ENCODE data around the gene TSPOAP1. TPM values are rescaled to one million over a fixed set of nuclear protein-coding genes. Genes with fewer than 3 reads are reported as not detected.
A peak's percentile ranks its signal among the peaks of the same experiment; 100 is the strongest.

Gene TSPOAP1
- total RNA-seq, 2 experiments from 2014 or later: 17.8 to 19.5 TPM

DNA sequence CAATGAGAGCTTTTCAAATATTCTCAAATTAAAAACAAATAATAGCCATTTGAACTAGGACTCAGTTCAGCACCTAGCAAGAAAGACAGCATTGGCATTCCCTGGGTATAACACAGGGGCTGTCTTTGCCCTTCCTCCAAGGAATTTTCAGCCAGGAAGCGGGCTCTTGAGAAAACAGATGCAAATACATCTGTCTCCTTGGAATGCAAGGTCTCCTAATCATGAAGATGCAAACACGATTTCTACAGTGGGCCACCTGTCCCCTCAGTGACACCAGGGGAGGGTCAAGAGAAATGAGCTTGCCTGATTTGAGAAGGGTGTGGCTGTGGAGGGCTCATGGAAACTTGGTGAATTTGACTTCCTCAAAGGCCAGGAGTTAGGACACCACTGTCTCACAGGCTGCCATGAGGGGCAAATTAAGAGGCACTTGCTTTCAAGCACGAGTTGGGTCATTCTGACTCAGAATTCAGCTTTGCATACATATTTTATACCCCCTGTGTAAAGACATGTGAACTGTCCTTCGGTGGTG lies 47.9 kb upstream of the TSPOAP1 start:
- ChIA-PET CTCF (interaction anchor here (1.0 kb wide), 1 partner anchor 60 kb away, joined by 4 read pairs; no protein-coding TSS in a partner anchor), POLR2A (no interaction called here)
- Mint-ChIP-seq H3K36me3 (ENCODE audit: low read depth) (no peaks in the 10 kb centered on the region), H3K4me3 (no peak overlapping the region), H3K27ac (no peak overlapping the region), H3K27me3 (no peaks in the 10 kb centered on the region), H3K4me1 (ENCODE audit: low read depth) (peaks cover 34% of the 10 kb centered on the region), H3K9me3 (no peaks in the 10 kb centered on the region)
- Histone ChIP-seq H3K36me3 (ENCODE audit: insufficient read depth, low read length) (no peaks in the 10 kb centered on the region), H3K9me3 (ENCODE audit: control insufficient read depth in 1 of 2, insufficient read depth in 1 of 2, low read length in 2 of 2) (no peaks in the 10 kb centered on the region), H3K27ac (ENCODE audit: low read depth in 1 of 2, low read length in 2 of 2) (no peak overlapping the region), H3K27me3 (ENCODE audit: control insufficient read depth in 1 of 2, insufficient read depth in 2 of 2, low read length in 2 of 2) (no peaks in the 10 kb centered on the region), H3K4me1 (ENCODE audit: insufficient read depth, low read length) (peaks cover 23% of the 10 kb centered on the region), H3K4me3 (ENCODE audit: low read length) (no peak overlapping the region)
- no peak for DNase-seq
- ATAC-seq (ENCODE audit: poor library complexity): no peak
- intact Hi-C loops (cut with DNase I, micrococcal nuclease): no loop called here
- TF ChIP-seq, protein P1, sequence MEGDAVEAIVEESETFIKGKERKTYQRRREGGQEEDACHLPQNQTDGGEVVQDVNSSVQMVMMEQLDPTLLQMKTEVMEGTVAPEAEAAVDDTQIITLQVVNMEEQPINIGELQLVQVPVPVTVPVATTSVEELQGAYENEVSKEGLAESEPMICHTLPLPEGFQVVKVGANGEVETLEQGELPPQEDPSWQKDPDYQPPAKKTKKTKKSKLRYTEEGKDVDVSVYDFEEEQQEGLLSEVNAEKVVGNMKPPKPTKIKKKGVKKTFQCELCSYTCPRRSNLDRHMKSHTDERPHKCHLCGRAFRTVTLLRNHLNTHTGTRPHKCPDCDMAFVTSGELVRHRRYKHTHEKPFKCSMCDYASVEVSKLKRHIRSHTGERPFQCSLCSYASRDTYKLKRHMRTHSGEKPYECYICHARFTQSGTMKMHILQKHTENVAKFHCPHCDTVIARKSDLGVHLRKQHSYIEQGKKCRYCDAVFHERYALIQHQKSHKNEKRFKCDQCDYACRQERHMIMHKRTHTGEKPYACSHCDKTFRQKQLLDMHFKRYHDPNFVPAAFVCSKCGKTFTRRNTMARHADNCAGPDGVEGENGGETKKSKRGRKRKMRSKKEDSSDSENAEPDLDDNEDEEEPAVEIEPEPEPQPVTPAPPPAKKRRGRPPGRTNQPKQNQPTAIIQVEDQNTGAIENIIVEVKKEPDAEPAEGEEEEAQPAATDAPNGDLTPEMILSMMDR (IDR thresholded peaks at IDR 0.05): no peak

DNA sequence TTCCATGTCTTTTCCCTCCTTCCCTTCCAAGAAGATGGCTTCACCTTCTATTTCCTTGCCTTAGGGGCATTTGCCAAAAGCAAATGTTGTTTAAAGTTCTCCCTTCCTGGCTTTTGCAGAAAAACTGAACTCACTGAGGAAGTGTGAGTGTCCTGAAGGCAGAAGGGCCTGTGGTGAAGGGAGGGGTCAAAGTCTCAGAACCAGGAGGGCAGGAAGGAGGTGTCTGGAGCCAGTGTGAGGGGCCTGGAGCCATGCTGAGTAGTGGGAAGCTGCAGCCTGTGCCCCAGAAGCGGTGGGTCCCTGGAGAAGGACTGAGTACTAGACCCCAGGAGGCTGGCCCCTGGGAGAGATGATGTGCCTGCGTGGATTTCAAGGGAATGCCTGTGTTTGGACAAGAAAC lies 47.2 kb upstream of the TSPOAP1 start:
- POLR2A ChIA-PET: no interaction called here
- no peak overlapping the region for H3K27ac ChIP-seq (ENCODE audit: low read depth in 1 of 2, low read length in 2 of 2)

GRCh38 chr17:58375256-58375655 lies 46.7 kb upstream of the TSPOAP1 start:
- H3K27me3 Mint-ChIP-seq: no peaks in the 10 kb centered on the region
- DNase-seq: peak in 1 of 14 experiments; percentile 19
- Histone ChIP-seq H3K27me3 (ENCODE audit: control insufficient read depth in 1 of 2, insufficient read depth in 2 of 2, low read length in 2 of 2) (no peaks in the 10 kb centered on the region), H3K9me3 (ENCODE audit: control insufficient read depth in 1 of 2, insufficient read depth in 1 of 2, low read length in 2 of 2) (no peaks in the 10 kb centered on the region), H3K36me3 (ENCODE audit: insufficient read depth, low read length) (no peaks in the 10 kb centered on the region), H3K4me3 (ENCODE audit: low read length) (no peak overlapping the region), H3K4me1 (ENCODE audit: insufficient read depth, low read length) (peaks cover 19% of the 10 kb centered on the region), H3K27ac (ENCODE audit: low read depth in 1 of 2, low read length in 2 of 2) (no peak overlapping the region)
- no peak overlapping the region for H3K4me3 Mint-ChIP-seq
- H3K36me3 Mint-ChIP-seq (ENCODE audit: low read depth): no peaks in the 10 kb centered on the region
- POLR2A ChIA-PET: no interaction called here
- TF ChIP-seq, protein P1 (IDR thresholded peaks at IDR 0.05): no peak
- CTCF ChIA-PET: no interaction called here
- H3K4me1 Mint-ChIP-seq (ENCODE audit: low read depth): peaks cover 28% of the 10 kb centered on the region
- H3K27ac Mint-ChIP-seq: no peak overlapping the region
- intact Hi-C loops (cut with DNase I, micrococcal nuclease): no loop called here
- ATAC-seq (ENCODE audit: poor library complexity): no peak
- H3K9me3 Mint-ChIP-seq: no peaks in the 10 kb centered on the region

More for the DNA sequence above, 47.2 kb upstream of the TSPOAP1 start:
- no peaks in the 10 kb centered on the region for H3K36me3 ChIP-seq (ENCODE audit: insufficient read depth, low read length)
- no peaks in the 10 kb centered on the region for H3K27me3 ChIP-seq (ENCODE audit: control insufficient read depth in 1 of 2, insufficient read depth in 2 of 2, low read length in 2 of 2)
- no peaks in the 10 kb centered on the region for H3K27me3 Mint-ChIP-seq
- no peaks in the 10 kb centered on the region for H3K9me3 Mint-ChIP-seq
- TF ChIP-seq, protein P1 (IDR thresholded peaks at IDR 0.05): no peak
- CTCF ChIA-PET: interaction anchor here (1.0 kb wide), 1 partner anchor 59 kb away, joined by 4 read pairs; no protein-coding TSS in a partner anchor
- no peak overlapping the region for H3K4me3 Mint-ChIP-seq
- H3K36me3 Mint-ChIP-seq (ENCODE audit: low read depth): no peaks in the 10 kb centered on the region
- intact Hi-C loops (cut with DNase I, micrococcal nuclease): no loop called here
- no peak overlapping the region for H3K4me3 ChIP-seq (ENCODE audit: low read length)
- H3K27ac Mint-ChIP-seq: no peak overlapping the region
- ATAC-seq (ENCODE audit: poor library complexity): no peak
- peaks cover 30% of the 10 kb centered on the region for H3K4me1 Mint-ChIP-seq (ENCODE audit: low read depth)
- peaks cover 23% of the 10 kb centered on the region for H3K4me1 ChIP-seq (ENCODE audit: insufficient read depth, low read length)
- no peaks in the 10 kb centered on the region for H3K9me3 ChIP-seq (ENCODE audit: control insufficient read depth in 1 of 2, insufficient read depth in 1 of 2, low read length in 2 of 2)
- no peak for DNase-seq
